ENCODE results near the gene FUT3.

Gene FUT3

GRCh38 chr19:5800361-5801270 is 50.6 kb downstream of the FUT3 start:
- DNase-seq (ENCODE audit: low read depth) = no peak

DNA sequence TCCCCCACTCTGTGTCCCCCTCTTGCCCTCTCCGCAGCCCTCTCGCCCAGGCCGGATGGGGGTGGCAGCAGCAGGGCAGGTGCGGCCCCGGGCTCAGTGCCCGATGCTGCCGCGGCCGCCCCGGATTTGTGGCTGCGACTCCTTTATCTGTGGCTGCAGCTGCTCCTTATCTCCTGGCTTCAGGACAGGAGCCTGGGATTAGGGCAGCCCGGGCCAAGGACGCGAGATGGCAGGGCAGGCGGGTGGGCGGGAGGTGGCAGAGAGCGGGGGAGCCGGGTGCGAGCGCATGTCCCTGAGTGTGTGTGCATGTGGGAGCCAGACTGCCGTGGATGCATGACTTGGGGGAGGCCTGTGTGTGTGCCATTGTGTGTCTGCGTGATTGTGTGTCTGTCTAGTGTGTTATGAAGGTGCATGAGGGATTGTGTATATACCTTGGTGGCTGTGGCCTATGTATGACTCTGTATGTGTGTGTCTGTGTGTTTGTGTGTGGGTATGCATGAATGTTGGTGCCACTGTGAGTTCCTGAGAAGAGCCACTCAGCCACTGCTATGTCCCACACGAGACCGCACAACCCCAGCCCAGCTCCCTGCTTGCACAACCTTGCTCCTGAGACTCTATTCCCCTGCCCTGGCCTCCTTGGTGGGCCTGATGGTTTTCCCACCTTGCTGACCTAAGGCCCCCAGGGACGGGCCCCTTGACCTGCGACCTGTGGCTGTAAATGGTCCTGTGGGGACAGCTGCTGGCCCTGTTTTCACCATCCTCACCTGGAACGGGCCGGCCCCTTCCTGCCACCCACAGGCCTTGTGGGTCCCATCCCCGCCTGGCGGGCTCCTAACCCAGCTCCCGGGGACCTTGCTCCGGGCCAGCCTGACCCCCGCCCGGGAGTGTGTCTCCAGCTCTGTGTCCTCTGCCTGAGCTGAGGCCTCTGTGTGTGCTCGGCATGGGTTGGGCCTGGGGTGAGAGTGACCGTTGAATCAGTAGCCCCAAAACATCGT is 51.7 kb downstream of the FUT3 start:
- DNase-seq (ENCODE audit: low read depth) = no peak

DNA sequence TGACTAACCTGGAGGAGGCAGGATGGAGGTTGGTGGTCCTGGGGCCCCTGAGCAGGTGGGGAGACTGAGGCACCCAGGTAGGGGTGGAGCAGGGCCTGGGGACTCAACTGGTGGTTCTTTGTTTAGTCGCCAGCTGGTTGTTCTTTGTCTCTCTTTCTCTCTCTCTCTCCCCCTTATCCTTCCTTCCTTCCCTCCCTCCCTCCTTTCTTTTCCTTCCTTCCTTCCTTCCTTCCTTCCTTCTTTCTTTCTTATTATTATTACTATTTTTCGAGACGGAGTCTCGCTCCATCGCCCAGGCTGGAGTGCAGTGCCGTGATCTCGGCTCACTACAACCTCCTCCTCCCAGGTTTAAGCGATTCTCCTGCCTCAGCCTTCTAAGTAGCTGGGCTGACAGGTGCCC is 53.0 kb downstream of the FUT3 start:
- DNase-seq (ENCODE audit: low read depth) = no peak

GRCh38 chr19:5795382-5795919 is 55.8 kb downstream of the FUT3 start:
- no peak for DNase-seq (ENCODE audit: low read depth)

- DNase-seq (ENCODE audit: low read depth) = no peak
Measured at GRCh38 chr19:5793188-5793587, 58.1 kb downstream of the FUT3 start.

Measured in fibroblast of the conjunctiva (primary cell).